SK-N-DZ (cell line): Measurements from ENCODE around the gene ASCC3. TPM values are rescaled to one million over a fixed set of nuclear protein-coding genes. Genes with fewer than 3 reads are reported as not detected.
"Not testable (repeated sequence)": the region's sequence is repeated elsewhere in the genome, so short reads cannot be mapped to it uniquely, and the experiment has no call there.

Source experiments
- DNase-seq: peaks from one replicate; pipeline ENCODE4 v3.0.0-alpha.2; 2015; ENCODE audit warnings: low spot score
- polyA plus RNA-seq, 2 experiments: library from polyadenylated mRNA; depleted of rRNA; stranded (reverse); fragments of >200 nt; gene quantifications; 2 replicates each; pipeline ENCODE4 v1.2.3, GENCODE V29; 2014

ASCC3 gene
- polyA plus RNA-seq (2014; cell fraction: cytosol; rRNA removed): 12.0 and 24.1 TPM in 2 replicates
- 13.0 and 16.9 TPM in 2 replicates for polyA plus RNA-seq (2014; cell fraction: nucleus; rRNA removed)

- DNase-seq: peak; percentile 87
Observed at GRCh38 chr6:100880853-100881706, at the start of gene ASCC3. TSS of gene ASCC3 (minus strand) at chr6:100881329. CDS start at chr6:100867997, 13,332 bp downstream.

- no peak for DNase-seq
Observed at GRCh38 chr6:100925749-100926148, 44.6 kb upstream of the ASCC3 start.

GRCh38 chr6:100924534-100925227 is 43.6 kb upstream of the ASCC3 start:
- no peak for DNase-seq

- DNase-seq: no peak
Observed at GRCh38 chr6:100923481-100924165, 42.5 kb upstream of the ASCC3 start.

GRCh38 chr6:100920028-100920605 is 39.0 kb upstream of the ASCC3 start:
- DNase-seq: no peak

- DNase-seq: no peak
Observed at GRCh38 chr6:100918152-100918551, 37.0 kb upstream of the ASCC3 start.

GRCh38 chr6:100915876-100916275 is 34.7 kb upstream of the ASCC3 start:
- no peak for DNase-seq

GRCh38 chr6:100913400-100914276 is 32.5 kb upstream of the ASCC3 start:
- no peak for DNase-seq

GRCh38 chr6:100906325-100906724 is 25.2 kb upstream of the ASCC3 start:
- no peak for DNase-seq

GRCh38 chr6:100905067-100905466 is 23.9 kb upstream of the ASCC3 start:
- DNase-seq: no peak

GRCh38 chr6:100904316-100904715 is 23.2 kb upstream of the ASCC3 start:
- no peak for DNase-seq

- DNase-seq: no peak
Observed at GRCh38 chr6:100901582-100901981, 20.5 kb upstream of the ASCC3 start.

- no peak for DNase-seq
Observed at GRCh38 chr6:100899202-100899601, 18.1 kb upstream of the ASCC3 start.

GRCh38 chr6:100897671-100898070 is 16.5 kb upstream of the ASCC3 start:
- no peak for DNase-seq

GRCh38 chr6:100893743-100894142 is 12.6 kb upstream of the ASCC3 start:
- no peak for DNase-seq

GRCh38 chr6:100892693-100893092 is 11.6 kb upstream of the ASCC3 start:
- no peak for DNase-seq

- DNase-seq: no peak
Observed at GRCh38 chr6:100892116-100892515, 11.0 kb upstream of the ASCC3 start.

GRCh38 chr6:100891079-100891478 is 9.9 kb upstream of the ASCC3 start:
- DNase-seq: no peak

GRCh38 chr6:100890646-100891045 is 9.5 kb upstream of the ASCC3 start:
- not testable (repeated sequence) for DNase-seq

- DNase-seq: no peak
Observed at GRCh38 chr6:100889351-100889750, 8.2 kb upstream of the ASCC3 start.

GRCh38 chr6:100886076-100886475 is 4.9 kb upstream of the ASCC3 start:
- no peak for DNase-seq
